Prostate gland (tissue), 2 donors: ENCODE results near the gene DIAPH2.

ENCODE experiments used
- POLR2A ChIP-seq: fragments of 450-650 bp; IDR thresholded peaks from one replicate; pipeline ENCODE4 v1.6.1; 2016; ENCODE audit warnings: antibody characterized with exemption, mild to moderate bottlenecking
- TF ChIP-seq, protein P1 (sequence below), 4 experiments: fragments of 200-600 bp in 2 of 4; fragments of 450-650 bp in 2 of 4; sonication (generic) in 2 of 4; IDR thresholded peaks; 1 replicate in 3 of 4; 2 replicates in 1 of 4; pipeline ENCODE4 v1.5.1; 2016 to 2019; ENCODE audit warnings: antibody characterized with exemption in 4 of 4, mild to moderate bottlenecking in 2 of 4, moderate library complexity in 2 of 4

DNA sequence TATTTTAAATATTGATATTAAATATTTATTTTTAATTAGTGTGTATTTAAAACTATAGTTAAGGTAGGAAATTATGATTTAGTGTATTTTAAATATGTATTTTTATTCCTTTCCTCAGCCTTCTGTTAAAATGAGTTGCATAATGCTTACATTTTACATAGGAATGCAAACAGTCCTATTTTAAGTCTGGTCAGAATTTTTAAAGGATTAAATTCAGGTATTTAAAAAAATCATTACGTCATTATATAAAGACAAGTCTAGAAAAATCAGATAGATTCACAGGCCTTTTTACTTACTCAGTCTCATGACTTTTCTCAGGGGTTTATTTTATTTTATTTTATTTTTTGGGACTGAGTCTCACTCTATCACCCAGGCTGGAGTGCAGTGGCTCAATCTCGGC, 148.7 kb downstream of the DIAPH2 start:
- TF ChIP-seq, protein P1, sequence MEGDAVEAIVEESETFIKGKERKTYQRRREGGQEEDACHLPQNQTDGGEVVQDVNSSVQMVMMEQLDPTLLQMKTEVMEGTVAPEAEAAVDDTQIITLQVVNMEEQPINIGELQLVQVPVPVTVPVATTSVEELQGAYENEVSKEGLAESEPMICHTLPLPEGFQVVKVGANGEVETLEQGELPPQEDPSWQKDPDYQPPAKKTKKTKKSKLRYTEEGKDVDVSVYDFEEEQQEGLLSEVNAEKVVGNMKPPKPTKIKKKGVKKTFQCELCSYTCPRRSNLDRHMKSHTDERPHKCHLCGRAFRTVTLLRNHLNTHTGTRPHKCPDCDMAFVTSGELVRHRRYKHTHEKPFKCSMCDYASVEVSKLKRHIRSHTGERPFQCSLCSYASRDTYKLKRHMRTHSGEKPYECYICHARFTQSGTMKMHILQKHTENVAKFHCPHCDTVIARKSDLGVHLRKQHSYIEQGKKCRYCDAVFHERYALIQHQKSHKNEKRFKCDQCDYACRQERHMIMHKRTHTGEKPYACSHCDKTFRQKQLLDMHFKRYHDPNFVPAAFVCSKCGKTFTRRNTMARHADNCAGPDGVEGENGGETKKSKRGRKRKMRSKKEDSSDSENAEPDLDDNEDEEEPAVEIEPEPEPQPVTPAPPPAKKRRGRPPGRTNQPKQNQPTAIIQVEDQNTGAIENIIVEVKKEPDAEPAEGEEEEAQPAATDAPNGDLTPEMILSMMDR (IDR thresholded peaks at IDR 0.05) = no peak
- TF ChIP-seq POLR2A = no peak
